Karpas-422 (cell line): ENCODE data around the gene PRKAG2. TPM values are rescaled to one million over a fixed set of nuclear protein-coding genes. Genes with fewer than 3 reads are reported as not detected.

Experiments used
- DNase-seq: peaks from one replicate; pipeline ENCODE4 v3.0.0-alpha.2; 2015
- H2AFZ ChIP-seq: fragments of 200-600 bp; sonication (generic); 2 replicates; pipeline ENCODE4 v1.6.1; 2014; ENCODE audit warnings: antibody characterized with exemption, low read length, mixed read lengths
- H3K27ac ChIP-seq: fragments of 200-600 bp; sonication (generic); 2 replicates; pipeline ENCODE4 v1.5.1; 2014; ENCODE audit warnings: mild to moderate bottlenecking, low read length, moderate library complexity
- H3K27me3 ChIP-seq: fragments of 200-600 bp; sonication (generic); 2 replicates; pipeline ENCODE4 v1.6.1; 2014; ENCODE audit warnings: low read length, mixed read lengths
- H3K36me3 ChIP-seq: fragments of 200-600 bp; sonication (generic); 2 replicates; pipeline ENCODE4 v1.6.1; 2014; ENCODE audit warnings: low read length, mixed read lengths; ENCODE audit not compliant: insufficient read depth
- H3K4me1 ChIP-seq: fragments of 200-600 bp; sonication (generic); 2 replicates; pipeline ENCODE4 v1.6.1; 2014; ENCODE audit warnings: mild to moderate bottlenecking, low read length, mixed read lengths
- H3K4me2 ChIP-seq: fragments of 200-600 bp; sonication (generic); 2 replicates; pipeline ENCODE4 v1.6.1; 2014; ENCODE audit warnings: low read length, low read depth, mild to moderate bottlenecking; ENCODE audit not compliant: poor library complexity, severe bottlenecking
- H3K4me3 ChIP-seq: fragments of 200-600 bp; sonication (generic); 2 replicates; pipeline ENCODE4 v1.5.1; 2014; ENCODE audit warnings: mild to moderate bottlenecking, antibody characterized with exemption, low read length, mixed read lengths
- H3K79me2 ChIP-seq: fragments of 200-600 bp; sonication (generic); 2 replicates; pipeline ENCODE4 v1.6.1; 2014; ENCODE audit warnings: mild to moderate bottlenecking, low read length, mixed read lengths
- H3K9ac ChIP-seq: fragments of 200-600 bp; sonication (generic); 2 replicates; pipeline ENCODE4 v1.6.0; 2014; ENCODE audit warnings: low read length
- H3K9me2 ChIP-seq: fragments of 200-600 bp; sonication (generic), shearing (Covaris generic); replicated peaks from 2 replicates; pipeline ENCODE4 v1.6.0; 2014; ENCODE audit warnings: mild to moderate bottlenecking, low read length, moderate library complexity; ENCODE audit not compliant: insufficient read depth
- H3K9me3 ChIP-seq: fragments of 300-700, 200-600 bp; sonication (generic); 2 replicates; pipeline ENCODE4 v1.6.1; 2014; ENCODE audit warnings: low read length, mixed read lengths
- H4K20me1 ChIP-seq: fragments of 200-600 bp; sonication (generic); 2 replicates; pipeline ENCODE4 v1.6.1; 2014; ENCODE audit warnings: mild to moderate bottlenecking, antibody characterized with exemption, low read length, low read depth; ENCODE audit not compliant: insufficient read depth
- total RNA-seq: library from RNA; depleted of rRNA; stranded (reverse); fragments of >200 nt; shearing (Covaris generic); gene quantifications from 2 replicates; pipeline ENCODE4 v1.2.3, GENCODE V29; 2014; ENCODE audit warnings: low replicate concordance

Gene PRKAG2
- total RNA-seq, 1 experiment from 2014 or later = 6.3 TPM

DNA sequence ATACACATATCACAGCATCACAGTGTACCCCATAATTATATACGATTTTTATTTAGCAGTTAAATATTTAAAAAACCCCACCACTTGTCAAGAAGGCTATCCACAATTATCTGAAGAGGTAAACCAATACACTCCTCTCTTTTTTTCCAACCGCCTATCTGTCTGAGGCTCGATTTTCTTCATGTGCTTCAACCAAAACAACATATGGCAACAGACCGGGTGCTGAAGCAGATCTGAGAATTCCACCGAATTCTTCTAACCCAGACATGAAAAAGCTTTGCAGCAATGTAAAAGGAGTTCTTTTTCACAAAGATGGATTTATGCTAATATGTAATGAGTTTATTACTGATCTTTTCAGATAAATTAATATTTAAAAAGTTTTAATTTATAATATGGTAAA is 224.8 kb downstream of the PRKAG2 start:
- H3K36me3 ChIP-seq = no peaks in the 10 kb centered on the region
- H3K27me3 ChIP-seq = no peaks in the 10 kb centered on the region
- H3K79me2 ChIP-seq = no peaks in the 10 kb centered on the region
- H3K9me2 ChIP-seq = no peaks in the 10 kb centered on the region
- no peak overlapping the region for H3K4me3 ChIP-seq
- H3K4me1 ChIP-seq = no peaks in the 10 kb centered on the region
- H2AFZ ChIP-seq = no peak overlapping the region
- DNase-seq = no peak
- H4K20me1 ChIP-seq = no peaks in the 10 kb centered on the region
- H3K4me2 ChIP-seq = no peak overlapping the region
- no peak overlapping the region for H3K9ac ChIP-seq
- no peaks in the 10 kb centered on the region for H3K9me3 ChIP-seq
- no peak overlapping the region for H3K27ac ChIP-seq

DNA sequence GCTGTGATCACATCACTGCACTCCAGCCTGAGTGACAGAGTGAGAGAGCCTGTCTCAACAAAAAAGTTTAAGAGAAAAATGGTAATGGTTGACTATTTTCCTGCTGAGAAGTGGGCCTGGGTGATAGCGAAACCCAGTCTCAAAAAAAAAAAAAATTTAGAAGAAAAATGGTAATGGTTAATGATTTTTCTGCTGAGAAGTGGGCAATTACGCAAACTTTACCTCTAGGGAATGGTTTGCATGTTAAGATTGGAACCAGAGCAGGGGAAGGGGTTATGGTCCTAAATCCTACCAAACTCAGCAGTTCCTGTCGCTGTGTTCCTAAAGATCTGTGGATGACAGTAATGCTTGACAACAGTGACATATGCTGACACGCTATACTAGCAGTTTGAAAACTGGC is 226.8 kb downstream of the PRKAG2 start:
- Histone ChIP-seq H3K4me2 (no peak overlapping the region), H3K9ac (no peak overlapping the region), H3K9me2 (no peaks in the 10 kb centered on the region), H3K27ac (no peak overlapping the region), H3K79me2 (no peaks in the 10 kb centered on the region), H3K36me3 (no peaks in the 10 kb centered on the region), H3K4me3 (no peak overlapping the region), H2AFZ (no peak overlapping the region), H3K9me3 (no peaks in the 10 kb centered on the region), H4K20me1 (no peaks in the 10 kb centered on the region), H3K4me1 (no peaks in the 10 kb centered on the region), H3K27me3 (no peaks in the 10 kb centered on the region)
- no peak for DNase-seq

DNA sequence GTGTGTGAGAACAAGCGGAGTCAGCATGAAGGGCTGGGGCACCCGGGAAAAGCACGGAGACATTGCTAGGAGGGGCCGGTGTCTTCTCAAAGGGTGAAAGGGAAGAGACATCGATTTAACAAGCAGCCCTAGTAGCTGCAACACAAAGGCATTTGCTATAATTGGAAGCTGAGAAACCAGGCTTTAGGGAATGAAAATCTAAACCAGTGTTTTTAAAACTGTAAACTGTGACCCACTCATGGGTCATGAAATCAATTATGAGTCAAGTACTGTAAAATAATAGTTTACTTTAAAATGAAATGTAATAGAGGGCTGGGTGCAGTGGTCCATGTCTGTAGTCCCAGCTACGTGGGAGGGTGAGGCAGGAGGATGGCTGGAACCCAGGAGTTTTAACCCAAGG is 228.5 kb downstream of the PRKAG2 start:
- no peak overlapping the region for H3K4me3 ChIP-seq
- H3K9me2 ChIP-seq = no peaks in the 10 kb centered on the region
- H3K27me3 ChIP-seq = peaks cover 4% of the 10 kb centered on the region; the same call in 1 of the 2 replicates
- H3K9me3 ChIP-seq = no peaks in the 10 kb centered on the region
- H3K27ac ChIP-seq = no peak overlapping the region
- H3K9ac ChIP-seq = no peak overlapping the region
- no peaks in the 10 kb centered on the region for H3K36me3 ChIP-seq
- no peaks in the 10 kb centered on the region for H3K4me1 ChIP-seq
- H4K20me1 ChIP-seq = no peaks in the 10 kb centered on the region
- no peaks in the 10 kb centered on the region for H3K79me2 ChIP-seq
- H3K4me2 ChIP-seq = no peak overlapping the region
- H2AFZ ChIP-seq = no peak overlapping the region
- DNase-seq = no peak

DNA sequence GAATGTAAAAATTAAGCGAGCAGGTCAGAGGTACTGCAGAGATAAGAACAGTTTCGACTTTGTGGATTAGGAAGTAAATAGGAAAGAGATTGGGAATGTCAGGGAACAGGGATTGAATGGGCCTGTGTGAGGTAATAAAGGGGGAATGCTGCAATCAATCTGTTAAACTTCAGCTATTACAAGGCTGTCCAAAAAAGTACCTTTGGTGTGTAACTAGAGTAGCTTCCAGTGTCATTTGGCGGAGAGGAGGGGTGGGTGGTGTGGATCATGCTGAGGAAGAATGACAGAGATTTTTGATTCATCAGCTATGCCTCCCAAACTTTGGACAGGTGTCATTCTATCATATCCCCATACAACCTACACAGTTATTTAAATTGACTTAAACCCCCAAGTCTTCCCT is 229.0 kb downstream of the PRKAG2 start:
- Histone ChIP-seq H3K4me2 (no peak overlapping the region), H3K27ac (no peak overlapping the region), H2AFZ (no peak overlapping the region), H3K9ac (no peak overlapping the region), H3K9me2 (no peaks in the 10 kb centered on the region), H3K9me3 (no peaks in the 10 kb centered on the region), H3K27me3 (peaks cover 4% of the 10 kb centered on the region; the same call in 1 of the 2 replicates), H3K4me3 (no peak overlapping the region), H3K36me3 (no peaks in the 10 kb centered on the region), H4K20me1 (no peaks in the 10 kb centered on the region), H3K4me1 (no peaks in the 10 kb centered on the region), H3K79me2 (no peaks in the 10 kb centered on the region)
- DNase-seq = no peak

DNA sequence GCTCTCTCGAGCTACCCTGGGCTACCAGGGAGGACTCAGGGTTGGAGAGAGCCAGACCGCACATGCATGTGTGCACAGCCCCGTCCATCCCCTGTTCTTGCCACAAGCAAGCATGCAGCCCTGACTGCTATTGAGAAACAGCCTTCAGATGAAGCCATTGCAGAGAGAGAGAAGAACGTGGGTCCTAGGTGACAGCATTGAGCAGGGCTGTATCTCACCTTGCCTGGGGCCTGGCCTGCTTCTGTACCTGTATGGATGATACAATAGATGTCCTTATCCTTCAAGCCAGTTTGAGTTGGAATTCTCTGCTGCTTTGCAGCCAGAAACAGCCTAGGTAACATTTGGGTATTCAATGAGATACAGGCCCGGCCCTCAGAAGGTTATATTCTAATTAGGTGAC is 229.9 kb downstream of the PRKAG2 start:
- no peaks in the 10 kb centered on the region for H3K79me2 ChIP-seq
- no peaks in the 10 kb centered on the region for H3K9me2 ChIP-seq
- no peaks in the 10 kb centered on the region for H4K20me1 ChIP-seq
- H3K27me3 ChIP-seq = peaks cover 4% of the 10 kb centered on the region; the same call in 1 of the 2 replicates
- H3K27ac ChIP-seq = no peak overlapping the region
- H2AFZ ChIP-seq = no peak overlapping the region
- no peak overlapping the region for H3K9ac ChIP-seq
- H3K4me3 ChIP-seq = no peak overlapping the region
- H3K36me3 ChIP-seq = no peaks in the 10 kb centered on the region
- no peak overlapping the region for H3K4me2 ChIP-seq
- DNase-seq = no peak
- no peaks in the 10 kb centered on the region for H3K9me3 ChIP-seq
- H3K4me1 ChIP-seq = no peaks in the 10 kb centered on the region

DNA sequence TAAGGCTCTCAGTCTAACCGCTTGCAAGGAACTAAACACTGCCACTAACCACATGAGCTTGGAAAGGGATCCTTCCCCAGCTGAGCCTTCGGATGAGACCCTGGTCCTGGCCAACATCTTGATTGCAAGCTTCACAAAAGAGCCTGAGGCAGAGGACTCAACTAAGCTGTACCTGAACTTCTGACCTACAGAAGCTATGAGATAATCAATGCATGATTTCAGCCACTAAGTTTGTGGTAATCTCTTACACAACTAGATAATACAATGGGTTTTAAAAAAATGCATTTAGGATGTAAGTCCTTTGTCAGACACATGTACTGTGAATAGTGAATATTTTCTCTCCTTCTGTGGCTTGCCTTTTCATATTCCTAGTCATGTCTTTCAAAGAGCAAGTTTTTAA is 231.6 kb downstream of the PRKAG2 start:
- Histone ChIP-seq H3K4me3 (no peak overlapping the region), H3K9me3 (no peaks in the 10 kb centered on the region), H3K9me2 (no peaks in the 10 kb centered on the region), H2AFZ (no peak overlapping the region), H3K9ac (no peak overlapping the region), H3K4me2 (no peak overlapping the region), H3K79me2 (no peaks in the 10 kb centered on the region), H4K20me1 (no peaks in the 10 kb centered on the region), H3K36me3 (no peaks in the 10 kb centered on the region), H3K27ac (no peak overlapping the region), H3K4me1 (no peaks in the 10 kb centered on the region), H3K27me3 (peaks cover 4% of the 10 kb centered on the region; the same call in 1 of the 2 replicates)
- no peak for DNase-seq

DNA sequence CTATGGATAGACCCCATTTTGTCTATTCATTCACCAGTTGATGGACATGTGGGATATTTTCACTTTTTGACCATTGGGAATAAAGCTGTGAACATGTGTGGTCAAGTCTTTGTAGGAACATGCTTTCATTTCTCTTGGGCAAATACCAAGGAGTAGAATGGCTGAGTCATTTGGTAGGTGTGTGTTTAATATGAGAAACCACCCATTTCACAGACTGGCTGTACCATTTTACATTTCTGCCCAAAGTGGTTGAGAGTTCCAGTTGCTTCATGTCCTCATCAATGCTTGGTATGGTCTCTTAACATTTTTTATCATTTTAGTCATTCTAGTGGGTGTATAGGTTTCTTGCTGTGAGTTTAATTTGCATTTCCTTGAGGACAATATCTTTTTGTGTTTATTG is 232.4 kb downstream of the PRKAG2 start:
- H3K9me2 ChIP-seq = no peaks in the 10 kb centered on the region
- H3K9me3 ChIP-seq = no peaks in the 10 kb centered on the region
- H3K36me3 ChIP-seq = no peaks in the 10 kb centered on the region
- no peak overlapping the region for H3K9ac ChIP-seq
- peaks cover 4% of the 10 kb centered on the region; the same call in 1 of the 2 replicates for H3K27me3 ChIP-seq
- H3K4me3 ChIP-seq = no peak overlapping the region
- no peaks in the 10 kb centered on the region for H4K20me1 ChIP-seq
- no peak overlapping the region for H3K4me2 ChIP-seq
- H3K27ac ChIP-seq = no peak overlapping the region
- H2AFZ ChIP-seq = no peak overlapping the region
- H3K79me2 ChIP-seq = no peaks in the 10 kb centered on the region
- DNase-seq = no peak
- no peaks in the 10 kb centered on the region for H3K4me1 ChIP-seq

DNA sequence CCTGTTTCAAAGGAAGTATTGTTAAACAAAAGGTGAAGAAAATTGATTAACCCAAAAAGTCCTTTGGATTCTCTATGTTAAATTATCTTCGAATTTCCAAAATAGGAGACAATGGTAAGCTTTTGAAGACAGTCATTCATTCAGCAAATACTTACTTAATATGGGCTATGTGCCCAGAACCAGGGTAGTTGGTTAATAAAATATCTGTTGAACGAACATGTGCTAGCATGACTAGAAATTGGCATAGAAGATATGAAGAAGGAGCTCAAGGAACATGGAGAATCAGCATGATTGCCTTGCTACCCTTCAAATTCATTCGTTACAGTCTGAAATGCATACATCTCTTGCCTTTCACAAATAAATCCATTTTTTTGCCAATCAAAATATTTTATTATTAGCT is 234.2 kb downstream of the PRKAG2 start:
- Histone ChIP-seq H3K79me2 (no peaks in the 10 kb centered on the region), H3K4me2 (no peak overlapping the region), H3K9me2 (no peaks in the 10 kb centered on the region), H4K20me1 (no peaks in the 10 kb centered on the region), H3K9me3 (no peaks in the 10 kb centered on the region), H3K4me3 (no peak overlapping the region), H3K27ac (no peak overlapping the region), H3K9ac (no peak overlapping the region), H3K4me1 (no peaks in the 10 kb centered on the region), H2AFZ (no peak overlapping the region), H3K27me3 (peaks cover 4% of the 10 kb centered on the region; the same call in 1 of the 2 replicates), H3K36me3 (no peaks in the 10 kb centered on the region)
- DNase-seq = no peak

DNA sequence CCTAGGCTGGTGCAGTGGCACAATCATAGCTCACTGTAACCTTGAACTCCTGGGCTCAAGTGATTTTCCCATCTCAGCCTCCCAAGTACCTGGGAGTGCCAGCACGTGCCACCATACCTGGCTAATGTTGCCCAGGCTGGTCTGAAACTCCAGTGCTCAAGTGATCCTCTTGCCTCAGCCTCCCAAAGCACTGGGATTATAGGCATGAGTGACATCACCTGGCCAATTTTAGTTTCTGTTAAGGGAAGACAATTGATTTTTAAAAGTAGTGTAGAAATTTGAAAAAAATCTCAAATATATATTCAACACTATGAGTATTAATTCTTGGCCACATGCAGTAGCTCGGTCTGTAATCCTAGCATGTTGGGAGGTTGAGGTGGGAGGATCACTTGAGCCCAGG is 235.3 kb downstream of the PRKAG2 start:
- H3K36me3 ChIP-seq = no peaks in the 10 kb centered on the region
- no peak overlapping the region for H3K27ac ChIP-seq
- H3K27me3 ChIP-seq = peaks cover 4% of the 10 kb centered on the region; the same call in 1 of the 2 replicates
- no peak overlapping the region for H3K4me3 ChIP-seq
- H3K9me3 ChIP-seq = no peaks in the 10 kb centered on the region
- H3K4me1 ChIP-seq = no peaks in the 10 kb centered on the region
- H4K20me1 ChIP-seq = no peaks in the 10 kb centered on the region
- H3K79me2 ChIP-seq = no peaks in the 10 kb centered on the region
- H3K4me2 ChIP-seq = no peak overlapping the region
- no peak for DNase-seq
- no peak overlapping the region for H2AFZ ChIP-seq
- H3K9ac ChIP-seq = no peak overlapping the region
- H3K9me2 ChIP-seq = no peaks in the 10 kb centered on the region
